GM21360 (cell line): ENCODE data around the gene AADACL4.
"Not testable (repeated sequence)": the region's sequence is repeated elsewhere in the genome, so short reads cannot be mapped to it uniquely, and the experiment has no call there.

Experiments
- ATAC-seq: cut with Tn5 transposase; IDR thresholded peaks from one replicate; pipeline ENCODE4 v1.9.1; 2021; ENCODE audit warnings: mild to moderate bottlenecking, moderate library complexity; ENCODE audit not compliant: unreplicated experiment

The AADACL4 gene

GRCh38 chr1:12657885-12658512 is 14.1 kb downstream of the AADACL4 start:
- ATAC-seq: not testable (repeated sequence)

GRCh38 chr1:12658531-12659453 is 14.9 kb downstream of the AADACL4 start:
- ATAC-seq: no peak

- no peak for ATAC-seq
Measured at GRCh38 chr1:12661606-12662219, 17.8 kb downstream of the AADACL4 start.

GRCh38 chr1:12662556-12662955 is 18.7 kb downstream of the AADACL4 start:
- ATAC-seq: no peak

GRCh38 chr1:12665511-12665910 is 21.6 kb downstream of the AADACL4 start:
- ATAC-seq: no peak

GRCh38 chr1:12666141-12666735 is 22.4 kb downstream of the AADACL4 start:
- no peak for ATAC-seq

GRCh38 chr1:12669529-12670068 is 25.7 kb downstream of the AADACL4 start:
- no peak for ATAC-seq

- no peak for ATAC-seq
Measured at GRCh38 chr1:12674358-12674757, 30.5 kb downstream of the AADACL4 start.

- ATAC-seq: not testable (repeated sequence)
Measured at GRCh38 chr1:12676122-12676521, 32.2 kb downstream of the AADACL4 start.

- ATAC-seq: no peak
Measured at GRCh38 chr1:12677565-12677964, 33.7 kb downstream of the AADACL4 start.

GRCh38 chr1:12678350-12678749 is 34.5 kb downstream of the AADACL4 start:
- no peak for ATAC-seq

GRCh38 chr1:12678820-12679219 is 34.9 kb downstream of the AADACL4 start:
- ATAC-seq: no peak

GRCh38 chr1:12690156-12690555 is 46.3 kb downstream of the AADACL4 start:
- no peak for ATAC-seq

GRCh38 chr1:12692967-12693782 is 49.3 kb downstream of the AADACL4 start:
- no peak for ATAC-seq

GRCh38 chr1:12696658-12697057 is 52.8 kb downstream of the AADACL4 start:
- ATAC-seq: no peak

- ATAC-seq: no peak
Measured at GRCh38 chr1:12697397-12697796, 53.5 kb downstream of the AADACL4 start.

- ATAC-seq: no peak
Measured at GRCh38 chr1:12703821-12704451, 60.1 kb downstream of the AADACL4 start.

GRCh38 chr1:12706061-12706460 is 62.2 kb downstream of the AADACL4 start:
- ATAC-seq: no peak

- ATAC-seq: no peak
Measured at GRCh38 chr1:12708396-12709090, 64.7 kb downstream of the AADACL4 start.
